Astrocyte (in vitro differentiated cells and primary cell): Measurements from ENCODE around the gene NR5A1. TPM values are rescaled to one million over a fixed set of nuclear protein-coding genes. Genes with fewer than 3 reads are reported as not detected.

ENCODE experiments used
- DNase-seq: peaks from one replicate; pipeline ENCODE4 v3.0.0-alpha.2; 2010; ENCODE audit warnings: low read depth
- FAIRE-seq: peaks from 2 replicates; lab custom pipeline; 2011; peaks lifted over from hg19 to GRCh38; lab: Jason Lieb, UNC
- H2AFZ ChIP-seq: 2 replicates; pipeline ENCODE4 v1.6.0; 2012; ENCODE audit warnings: low read depth, low read length, inconsistent platforms
- H3K27ac ChIP-seq: 2 replicates; pipeline ENCODE4 v1.5.1; 2011; ENCODE audit warnings: low read depth, low read length, inconsistent platforms
- H3K27me3 ChIP-seq: 2 replicates; pipeline ENCODE4 v1.6.0; 2011; ENCODE audit warnings: low read length, inconsistent platforms; ENCODE audit not compliant: insufficient read depth
- H3K36me3 ChIP-seq: 2 replicates; pipeline ENCODE4 v1.5.1; 2011; ENCODE audit warnings: low read length, inconsistent platforms; ENCODE audit not compliant: insufficient read depth
- H3K4me1 ChIP-seq: 2 replicates; pipeline ENCODE4 v1.5.1; 2011; ENCODE audit warnings: low read length, inconsistent platforms; ENCODE audit not compliant: insufficient read depth
- H3K4me2 ChIP-seq: 2 replicates; pipeline ENCODE4 v1.6.0; 2012; ENCODE audit warnings: low read length, inconsistent platforms
- H3K4me3 ChIP-seq: 2 replicates; pipeline ENCODE4 v1.5.1; 2011; ENCODE audit warnings: low read depth, mild to moderate bottlenecking, low read length, inconsistent platforms; ENCODE audit not compliant: insufficient read depth
- H3K79me2 ChIP-seq: 2 replicates; pipeline ENCODE4 v1.6.0; 2012; ENCODE audit warnings: mild to moderate bottlenecking, low read length, inconsistent platforms; ENCODE audit not compliant: insufficient read depth
- H3K9ac ChIP-seq: 2 replicates; pipeline ENCODE4 v1.6.0; 2012; ENCODE audit warnings: mild to moderate bottlenecking, low read length, inconsistent platforms
- H3K9me3 ChIP-seq: 2 replicates; pipeline ENCODE4 v1.5.1; 2012; ENCODE audit warnings: low read depth, mild to moderate bottlenecking, low read length, inconsistent platforms; ENCODE audit not compliant: insufficient read depth
- H4K20me1 ChIP-seq: 2 replicates; pipeline ENCODE4 v1.6.0; 2012; ENCODE audit warnings: low read length, inconsistent platforms; ENCODE audit not compliant: insufficient read depth
- H3K27ac Mint-ChIP-seq: one replicate; pipeline ENCODE4 v1.8.0; 2021; ENCODE audit warnings: mild to moderate bottlenecking, mixed read lengths; ENCODE audit not compliant: unreplicated experiment
- H3K27me3 Mint-ChIP-seq: one replicate; pipeline ENCODE4 v1.8.0; 2021; ENCODE audit warnings: low read depth, mixed read lengths; ENCODE audit not compliant: unreplicated experiment
- H3K36me3 Mint-ChIP-seq: one replicate; pipeline ENCODE4 v1.8.0; 2021; ENCODE audit warnings: low read depth, mixed read lengths; ENCODE audit not compliant: unreplicated experiment
- H3K4me1 Mint-ChIP-seq: one replicate; pipeline ENCODE4 v1.8.0; 2021; ENCODE audit warnings: low read depth, mixed read lengths; ENCODE audit not compliant: unreplicated experiment
- H3K4me3 Mint-ChIP-seq: one replicate; pipeline ENCODE4 v1.8.0; 2021; ENCODE audit warnings: mild to moderate bottlenecking, moderate library complexity, mixed read lengths; ENCODE audit not compliant: unreplicated experiment
- H3K9me3 Mint-ChIP-seq: one replicate; pipeline ENCODE4 v1.8.0; 2021; ENCODE audit warnings: mild to moderate bottlenecking, mixed read lengths; ENCODE audit not compliant: unreplicated experiment
- CTCF ChIP-seq: IDR thresholded peaks from 2 replicates; pipeline ENCODE4 v1.5.1; 2011; ENCODE audit warnings: low read depth, mild to moderate bottlenecking, inconsistent platforms, low read length, moderate library complexity; ENCODE audit not compliant: insufficient read depth
- EZH2 ChIP-seq: IDR thresholded peaks from 2 replicates; pipeline ENCODE4 v1.6.1; 2012; ENCODE audit warnings: mild to moderate bottlenecking, low read length, inconsistent platforms; ENCODE audit not compliant: insufficient read depth
- total RNA-seq: library from RNA; stranded (reverse); gene quantifications from 2 replicates; pipeline ENCODE4 v1.2.1, GENCODE V29; 2021

NR5A1 gene
- total RNA-seq, 1 donor from 2014 or later: not detected

- Histone ChIP-seq H3K36me3 (no peaks in the 10 kb centered on the region), H3K9ac (peak within 1 kb of the TSS; percentile 31), H3K9me3 (peaks cover 2% of the 10 kb centered on the region), H3K79me2 (no peaks in the 10 kb centered on the region), H3K27ac (no peak within 1 kb of the TSS), H3K4me1 (peaks cover 8% of the 10 kb centered on the region), H4K20me1 (no peaks in the 10 kb centered on the region), H3K4me3 (peak within 1 kb of the TSS; percentile 48), H3K4me2 (peak within 1 kb of the TSS; percentile 88), H3K27me3 (peaks cover 31% of the 10 kb centered on the region), H2AFZ (peak within 1 kb of the TSS; percentile 84)
- Mint-ChIP-seq H3K9me3 (peaks cover 2% of the 10 kb centered on the region), H3K36me3 (no peaks in the 10 kb centered on the region), H3K4me1 (no peaks in the 10 kb centered on the region), H3K27me3 (peaks cover 45% of the 10 kb centered on the region), H3K27ac (no peak within 1 kb of the TSS), H3K4me3 (no peak within 1 kb of the TSS)
- no peak for FAIRE-seq
- TF ChIP-seq EZH2 (no peak), CTCF (no peak)
- peak; percentile 12 for DNase-seq
These were observed 56.8 kb downstream of the NR5A1 start, which contains the start of gene ADGRD2 for GRCh38 chr9:124450241-124450924. TSS of gene ADGRD2 (plus strand) at chr9:124450451. CDS start at chr9:124451667, 1,216 bp downstream.

GRCh38 chr9:124449381-124450151 lies 57.6 kb downstream of the NR5A1 start:
- Mint-ChIP-seq H3K4me1 (no peaks in the 10 kb centered on the region), H3K36me3 (no peaks in the 10 kb centered on the region), H3K4me3 (no peak overlapping the region), H3K27ac (no peak overlapping the region), H3K27me3 (peaks cover 41% of the 10 kb centered on the region), H3K9me3 (peaks cover 2% of the 10 kb centered on the region)
- DNase-seq (no peak), FAIRE-seq (no peak)
- no peaks in the 10 kb centered on the region for H4K20me1 ChIP-seq
- no peak overlapping the region for H3K4me2 ChIP-seq
- no peaks in the 10 kb centered on the region for H3K36me3 ChIP-seq
- H3K4me3 ChIP-seq: no peak overlapping the region
- peaks cover 2% of the 10 kb centered on the region for H3K9me3 ChIP-seq
- no peak overlapping the region for H3K27ac ChIP-seq
- TF ChIP-seq CTCF (no peak), EZH2 (no peak)
- H3K9ac ChIP-seq: no peak overlapping the region
- H2AFZ ChIP-seq: no peak overlapping the region
- H3K79me2 ChIP-seq: no peaks in the 10 kb centered on the region
- peaks cover 8% of the 10 kb centered on the region for H3K4me1 ChIP-seq
- peaks cover 28% of the 10 kb centered on the region for H3K27me3 ChIP-seq
